ENCODE data around the gene PRKCE.
"Not testable (repeated sequence)": the region's sequence is repeated elsewhere in the genome, so short reads cannot be mapped to it uniquely, and the experiment has no call there.

The PRKCE gene

DNA sequence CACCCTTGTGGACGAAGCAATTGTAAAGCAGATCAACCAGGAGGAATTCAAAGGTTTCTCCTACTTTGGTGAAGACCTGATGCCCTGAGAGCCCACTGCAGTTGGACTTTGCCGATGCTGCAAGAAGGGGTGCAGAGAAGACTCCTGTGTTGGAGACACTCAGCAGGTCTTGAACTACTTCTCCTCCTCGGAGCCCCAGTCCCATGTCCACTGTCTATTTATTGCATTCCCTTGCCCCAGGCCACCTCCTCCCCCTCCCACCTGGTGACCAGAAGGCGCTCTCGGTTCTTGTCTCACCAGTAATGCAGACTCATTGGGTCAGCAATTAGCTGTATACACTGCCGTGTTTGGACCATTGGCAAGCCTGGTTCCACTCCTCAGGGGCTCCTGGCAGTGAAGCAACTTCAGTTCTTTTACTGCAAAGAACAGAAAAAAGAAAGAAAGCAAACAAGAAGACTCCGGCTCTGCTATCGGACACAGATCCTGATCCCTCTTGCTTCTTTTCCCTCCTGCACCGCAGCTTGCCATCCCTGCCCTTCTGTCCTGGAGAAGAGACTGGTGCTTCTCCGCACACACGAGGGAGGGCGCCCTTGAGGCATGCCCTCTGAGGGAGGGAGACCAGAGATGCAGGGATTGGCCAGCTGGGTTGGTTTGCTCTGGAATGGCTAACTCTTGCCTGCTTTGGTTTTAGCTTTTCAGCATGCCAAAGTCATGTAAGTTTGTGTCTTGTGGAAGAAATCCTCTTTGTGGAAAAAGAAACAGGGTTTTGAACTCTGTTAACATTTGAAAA is 533.5 kb downstream of the PRKCE start:
- no peak for DNase-seq

DNA sequence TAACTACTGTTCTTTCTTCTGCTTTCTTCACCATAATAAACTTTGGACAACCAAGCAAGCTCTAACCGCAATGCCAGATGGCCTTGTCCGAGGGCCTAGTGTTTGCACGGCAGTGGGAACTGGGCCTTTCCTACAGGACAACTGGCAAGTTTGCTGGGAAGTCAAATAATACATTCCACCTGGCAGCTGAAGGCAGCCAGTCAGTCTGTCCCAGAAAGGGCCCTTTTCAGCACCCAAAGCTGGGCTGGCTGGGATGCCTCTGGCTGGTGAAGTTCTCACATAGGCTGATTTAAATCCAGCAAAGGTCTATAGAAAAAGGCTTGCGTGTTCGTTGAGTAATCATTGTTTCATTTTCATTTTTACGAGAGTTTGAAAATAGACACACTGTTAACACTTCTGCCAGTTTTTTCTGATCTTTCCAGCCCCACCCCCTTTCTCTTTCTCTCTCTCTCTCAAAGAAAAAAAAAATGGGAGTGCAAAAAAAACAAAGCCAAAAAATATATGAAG is 535.7 kb downstream of the PRKCE start:
- no peak for DNase-seq

DNA sequence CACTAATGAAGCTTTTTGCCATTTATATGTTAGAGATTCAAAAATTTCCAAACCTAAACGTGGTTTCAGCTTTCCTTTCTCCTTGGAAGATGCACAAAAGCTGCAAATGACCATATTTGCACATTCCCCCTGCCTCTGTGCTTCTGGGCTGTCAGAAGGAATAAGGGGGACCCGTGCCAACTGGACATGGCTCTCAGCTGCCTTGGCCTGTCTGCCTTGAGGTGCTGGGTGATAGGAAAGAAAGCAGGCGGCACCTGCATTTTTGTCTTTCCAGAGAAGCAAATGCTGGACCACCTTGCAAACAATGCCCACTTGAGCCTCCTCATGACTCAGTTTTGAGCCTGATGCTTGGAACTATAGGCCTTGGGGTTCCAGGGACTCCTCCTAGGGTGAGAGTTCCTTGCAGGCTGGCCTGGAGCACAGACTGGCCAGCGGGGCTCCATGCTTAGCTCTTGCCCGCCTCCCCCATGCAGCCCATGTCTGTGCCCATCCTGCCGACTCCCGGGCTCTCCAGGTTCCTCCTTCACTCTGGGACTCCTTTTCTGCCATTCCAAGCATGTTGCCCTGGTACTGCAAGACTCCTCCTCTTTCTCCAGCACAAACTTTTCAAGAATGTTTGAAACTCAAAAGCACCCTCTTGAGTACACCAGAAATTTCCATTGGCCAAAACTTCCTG is 536.7 kb downstream of the PRKCE start:
- DNase-seq = no peak

DNA sequence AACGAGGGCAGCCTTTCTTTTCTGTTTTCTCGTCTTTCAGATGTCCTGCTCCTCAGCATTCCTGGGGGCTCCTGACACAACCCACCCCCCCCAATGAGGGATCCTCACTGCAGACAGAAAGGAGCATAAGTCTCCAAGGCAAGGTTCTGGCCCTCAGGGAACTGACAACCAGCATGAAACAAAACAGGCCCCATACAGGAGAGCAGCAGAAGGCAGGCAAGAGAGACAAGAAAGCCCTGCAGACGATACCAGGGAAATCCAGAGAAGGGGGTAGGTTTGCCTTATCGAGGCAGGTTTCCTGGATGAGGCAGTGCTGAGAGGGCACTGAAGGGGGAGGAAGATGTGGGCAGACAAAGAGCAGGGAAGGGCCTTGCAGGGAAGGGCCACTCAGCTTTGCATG is 541.9 kb downstream of the PRKCE start:
- DNase-seq = no peak

DNA sequence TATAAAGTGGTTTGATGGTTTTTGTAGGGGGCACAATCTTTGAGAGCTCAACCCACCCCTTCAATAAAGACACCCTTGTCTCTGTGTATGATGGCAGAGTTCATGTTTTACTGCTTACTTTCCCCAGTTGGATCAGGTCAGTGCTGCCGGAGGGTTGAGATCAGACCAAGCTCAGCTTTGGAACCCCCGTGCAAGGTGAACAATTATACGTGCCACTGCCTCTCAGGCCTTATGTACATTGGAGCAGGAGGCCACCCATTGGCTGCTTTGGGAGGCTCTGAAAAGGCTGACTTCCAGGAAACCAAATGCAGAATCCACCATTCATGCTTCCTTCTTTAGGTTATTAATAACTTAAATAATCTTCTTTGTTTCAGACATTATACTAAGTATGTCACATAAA is 542.4 kb downstream of the PRKCE start:
- no peak for DNase-seq

DNA sequence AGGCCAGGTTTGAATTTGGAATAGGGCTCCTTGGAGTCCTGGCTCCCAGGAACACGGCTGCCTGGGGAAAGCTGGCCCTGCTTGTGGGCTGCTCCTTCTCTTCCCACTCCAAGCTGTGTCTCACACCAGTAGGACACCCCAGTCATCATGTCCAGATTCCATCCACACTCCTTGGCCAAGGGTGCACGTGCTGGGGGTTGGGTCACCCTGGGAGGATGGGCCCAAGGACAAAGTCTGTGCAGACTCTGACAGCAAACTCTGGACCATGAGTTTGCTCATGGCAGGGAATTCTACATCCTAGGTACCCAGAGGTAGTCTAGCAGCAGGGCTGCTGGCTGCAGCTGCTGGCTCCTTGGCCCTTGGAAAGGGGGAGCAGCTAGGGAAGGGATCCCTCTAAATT is 543.4 kb downstream of the PRKCE start:
- DNase-seq = no peak

DNA sequence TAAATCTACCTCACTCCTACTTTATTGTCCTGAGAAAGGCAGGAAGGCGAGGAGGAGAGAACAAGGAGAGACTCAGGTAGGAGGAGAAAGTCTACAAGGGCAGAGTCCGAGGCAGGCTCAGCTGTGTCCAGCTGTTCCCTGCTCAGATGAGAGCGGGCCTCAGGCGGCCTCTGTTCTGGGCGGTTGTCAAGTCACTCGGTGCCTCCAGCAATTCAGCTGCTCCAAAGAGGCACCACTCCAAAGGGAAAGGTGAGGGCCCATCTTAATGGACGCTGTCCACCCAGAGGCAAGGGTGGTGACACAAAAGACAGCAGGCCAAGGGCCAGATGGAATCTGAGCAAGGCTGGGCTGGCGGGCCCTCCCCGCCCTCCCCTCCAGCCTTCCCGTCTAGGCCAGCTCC is 544.3 kb downstream of the PRKCE start:
- DNase-seq = no peak

DNA sequence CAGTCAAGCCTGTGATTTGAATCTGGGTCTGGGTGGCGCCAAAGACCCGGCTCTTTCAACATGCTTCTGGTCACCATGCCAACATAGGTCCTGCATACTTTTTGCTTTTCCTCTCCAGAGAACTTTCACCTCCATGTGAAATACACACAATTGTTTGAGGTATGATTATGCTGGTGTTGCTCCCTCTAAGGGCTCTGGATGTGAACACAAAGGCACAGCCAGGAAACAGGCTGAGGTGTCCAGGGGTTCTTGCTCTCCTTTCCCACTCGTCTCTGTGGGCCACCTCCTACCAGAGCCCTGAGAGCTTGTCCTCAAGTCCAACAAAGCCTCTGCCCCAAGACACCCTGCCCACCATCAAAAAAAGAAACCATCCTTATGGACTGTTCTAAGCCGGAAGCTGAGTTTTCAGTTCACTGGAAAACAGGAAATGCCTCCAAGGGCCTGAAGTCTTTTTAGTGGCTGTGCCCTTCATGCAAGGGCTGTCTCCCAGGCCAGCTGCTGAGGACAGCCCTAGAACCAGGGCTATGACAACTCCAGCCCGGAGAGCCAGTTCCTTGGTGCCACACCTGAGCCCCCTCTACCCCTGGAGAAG is 545.5 kb downstream of the PRKCE start:
- DNase-seq = no peak

DNA sequence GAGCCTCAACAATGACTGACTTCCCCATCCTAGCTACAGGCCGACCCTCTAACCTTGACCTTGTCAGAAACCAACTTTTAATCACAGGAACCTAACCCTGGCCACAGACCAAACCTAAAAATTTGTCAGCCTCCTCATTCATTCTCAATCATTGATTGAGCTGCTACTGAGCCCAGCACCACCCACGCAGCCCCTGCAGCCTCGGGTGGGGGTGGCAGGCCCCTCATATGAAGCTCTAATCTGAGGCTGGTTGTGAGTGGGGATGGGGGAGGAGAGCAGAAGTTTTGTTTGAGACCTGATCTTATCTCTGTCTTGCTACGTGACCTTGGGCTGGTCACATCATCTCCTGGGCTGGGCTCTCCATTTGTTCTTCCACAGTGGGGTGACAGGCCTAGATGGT is 546.2 kb downstream of the PRKCE start:
- DNase-seq = no peak

DNA sequence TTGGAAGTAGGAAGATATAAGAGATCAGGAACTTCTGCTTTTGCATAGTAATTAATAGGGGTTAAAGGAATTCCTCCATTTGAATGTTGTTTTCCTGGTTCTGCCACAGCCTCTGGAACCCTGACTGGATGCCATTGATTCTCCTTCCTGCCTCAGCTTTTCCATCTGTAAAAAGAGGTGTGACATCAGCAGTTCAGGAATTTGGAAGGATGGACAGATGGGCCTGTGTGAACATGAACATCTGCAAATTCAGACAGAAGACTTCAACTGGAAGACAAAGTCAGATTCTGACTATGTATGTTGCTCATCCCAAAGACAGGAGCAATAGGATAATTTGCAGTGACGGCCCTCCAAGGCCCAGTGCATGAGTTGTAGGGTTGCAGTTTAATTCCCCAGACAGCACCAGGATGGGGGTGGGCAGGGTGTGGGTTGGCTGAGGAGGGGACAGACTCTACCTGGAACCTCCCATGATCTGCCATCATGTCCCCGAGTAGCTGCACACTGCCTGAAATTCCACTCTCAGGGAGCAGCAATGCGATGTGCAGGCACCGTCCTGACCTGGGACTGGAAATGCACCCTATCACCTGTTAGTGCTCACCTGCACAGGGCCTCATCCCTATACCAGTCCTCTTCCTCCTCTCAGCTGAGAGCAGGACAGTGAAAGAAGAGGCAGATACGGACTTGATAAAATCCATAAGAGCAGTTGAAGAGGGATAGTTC is 546.8 kb downstream of the PRKCE start:
- DNase-seq = no peak

DNA sequence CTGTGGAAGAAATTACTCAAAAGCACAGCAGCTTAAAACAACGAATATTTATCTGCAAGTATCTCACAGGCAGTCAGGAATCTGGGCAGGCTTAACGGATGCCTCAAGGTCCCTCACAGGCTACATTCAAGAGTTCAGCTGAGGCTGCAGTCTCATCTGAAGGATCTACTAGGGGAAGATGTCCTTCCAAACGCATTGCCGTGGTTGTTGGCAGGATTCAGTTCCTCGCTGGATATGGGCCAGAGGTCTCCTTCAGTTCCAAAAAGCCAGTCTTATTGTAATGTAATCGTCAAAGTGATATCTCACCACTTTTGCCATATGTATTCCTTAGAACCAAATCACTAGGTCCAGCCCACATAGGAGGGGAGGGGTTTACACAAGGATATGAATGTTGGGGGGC is 547.5 kb downstream of the PRKCE start:
- no peak for DNase-seq

DNA sequence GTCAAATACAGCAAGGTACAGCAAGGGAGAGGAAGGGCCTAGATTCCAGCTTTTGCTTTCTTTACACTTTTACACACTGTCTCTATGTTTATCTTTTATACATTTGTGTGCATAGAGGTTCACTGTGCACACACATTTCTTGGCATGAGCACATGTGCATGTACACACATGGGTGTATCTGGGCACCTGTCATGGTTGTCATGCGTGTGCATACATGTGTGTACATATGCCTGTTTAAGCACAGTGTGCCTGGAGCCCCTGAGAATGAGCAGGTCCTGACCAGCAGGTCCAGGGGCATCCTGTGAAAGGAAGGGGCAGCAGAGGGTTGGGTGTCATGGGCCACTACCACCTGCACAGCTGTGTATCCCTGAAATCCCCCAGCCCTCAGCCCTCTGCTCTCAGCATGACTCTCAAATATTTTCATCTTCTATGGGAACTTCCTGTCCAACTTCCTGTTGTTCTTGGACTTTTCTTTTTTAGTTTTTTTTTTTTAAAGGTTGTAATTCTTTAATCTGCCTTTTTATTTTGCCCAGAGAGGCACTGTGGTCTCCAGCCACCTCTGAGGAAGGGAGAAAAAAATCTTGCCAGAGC is 548.7 kb downstream of the PRKCE start:
- no peak for DNase-seq

DNA sequence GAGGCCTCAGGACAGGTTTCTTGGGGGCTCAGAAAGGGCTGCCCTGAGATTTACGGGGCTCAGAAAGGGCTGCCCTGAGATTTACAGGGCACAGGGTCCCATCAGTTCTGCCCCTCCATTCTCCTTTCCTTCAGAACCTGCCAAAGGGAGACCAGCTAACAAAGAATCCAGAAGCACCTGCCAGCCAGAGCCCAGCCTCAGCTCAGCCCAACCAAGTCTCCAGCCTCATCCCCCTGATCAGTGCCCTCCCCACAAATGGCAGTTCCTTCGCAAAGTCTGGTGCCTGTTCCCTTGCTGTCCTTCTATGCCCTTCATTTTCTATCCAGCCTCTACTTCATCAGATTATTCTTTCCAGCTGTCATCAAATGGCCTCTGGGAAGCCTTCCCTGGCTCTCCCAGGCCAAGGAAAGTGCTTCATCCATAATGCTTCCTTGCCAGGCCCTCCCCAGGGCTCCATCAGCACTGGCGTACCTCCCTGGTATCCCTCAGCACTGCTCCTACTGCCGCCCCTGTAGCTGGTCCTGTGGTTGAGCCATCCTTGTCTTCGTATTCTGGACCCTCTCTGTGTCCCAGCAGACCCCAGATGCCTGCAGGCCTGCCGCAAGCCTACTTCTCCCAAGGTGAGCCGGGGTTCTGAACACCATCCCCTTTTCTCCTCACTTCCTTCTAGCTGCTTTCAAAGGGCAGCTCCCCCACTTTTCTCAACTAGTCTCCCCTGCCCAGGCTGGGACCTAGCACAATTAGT is 549.6 kb downstream of the PRKCE start:
- no peak for DNase-seq

DNA sequence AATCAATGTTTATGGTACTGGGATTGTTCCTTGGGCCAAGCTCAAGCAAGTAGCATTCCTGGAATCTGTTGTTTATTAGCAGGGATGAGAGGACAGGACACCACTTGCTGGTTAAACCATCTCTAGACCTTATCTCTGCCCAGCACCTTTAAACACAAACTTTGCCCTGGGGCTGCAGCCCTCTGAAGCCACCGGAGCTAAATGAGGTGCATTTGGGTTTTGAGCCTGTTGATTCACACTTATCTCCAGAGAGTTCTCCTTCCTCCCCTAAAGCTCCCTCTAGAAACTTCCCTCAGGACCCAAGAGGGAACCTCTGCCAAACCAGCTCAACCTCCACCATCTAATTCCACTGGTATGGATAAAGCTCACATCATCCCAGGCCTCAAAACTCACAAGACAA is 551.0 kb downstream of the PRKCE start:
- DNase-seq = no peak

DNA sequence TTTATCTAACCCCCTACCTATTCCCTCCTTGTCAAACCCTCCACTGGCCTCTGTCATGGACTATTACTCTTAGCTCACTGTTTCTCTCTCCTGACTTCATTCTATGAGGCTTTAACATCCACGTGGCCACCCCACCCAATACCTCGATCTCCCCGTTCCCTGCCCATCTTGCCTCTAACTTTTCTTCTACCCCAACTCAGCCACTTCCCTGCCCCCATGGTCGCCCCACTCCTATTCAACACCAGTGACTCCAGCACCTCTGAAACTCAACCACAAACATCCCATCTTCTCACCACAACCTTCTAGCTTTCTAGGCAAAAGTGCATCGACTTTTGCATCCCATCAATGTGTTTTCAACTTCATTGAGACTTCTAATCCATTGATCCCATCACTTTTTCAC is 551.5 kb downstream of the PRKCE start:
- no peak for DNase-seq

DNA sequence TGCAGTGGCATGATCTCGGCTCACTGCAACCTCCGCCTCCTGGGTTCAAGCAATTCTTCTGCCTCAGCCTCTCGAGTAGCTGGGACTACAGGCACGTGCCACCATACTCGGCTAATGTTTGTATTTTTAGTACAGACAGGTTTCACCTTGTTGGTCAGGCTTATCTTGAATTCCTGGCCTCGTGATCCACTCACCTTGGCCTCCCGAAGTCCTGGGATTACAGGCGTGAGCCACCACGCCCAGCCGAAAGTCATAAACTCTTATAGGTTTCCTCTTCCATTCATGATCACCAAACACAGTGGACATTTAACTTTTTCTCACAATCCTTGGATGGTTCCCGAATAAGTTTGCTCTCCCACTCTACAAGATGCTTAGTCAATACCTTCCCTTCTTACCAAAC is 552.2 kb downstream of the PRKCE start:
- DNase-seq = not testable (repeated sequence)

DNA sequence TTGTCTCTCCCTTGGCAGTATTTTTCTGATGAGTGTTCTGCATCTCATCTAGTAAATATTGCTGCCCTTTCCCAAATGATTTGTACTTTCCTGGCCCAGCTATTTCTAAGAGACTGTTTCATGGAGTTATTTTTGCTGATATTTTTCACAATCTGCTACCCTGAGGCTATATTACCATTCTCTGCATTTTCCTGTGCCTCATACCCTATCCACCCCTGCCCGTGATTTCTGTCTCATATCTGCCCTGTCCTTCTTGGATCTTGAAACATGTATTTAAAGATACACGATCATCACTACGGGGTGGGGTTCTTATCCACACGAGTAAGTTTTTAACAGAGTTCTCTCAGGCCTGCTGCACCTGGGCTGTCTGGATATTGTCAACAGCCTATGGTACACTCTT is 556.1 kb downstream of the PRKCE start:
- no peak for DNase-seq

DNA sequence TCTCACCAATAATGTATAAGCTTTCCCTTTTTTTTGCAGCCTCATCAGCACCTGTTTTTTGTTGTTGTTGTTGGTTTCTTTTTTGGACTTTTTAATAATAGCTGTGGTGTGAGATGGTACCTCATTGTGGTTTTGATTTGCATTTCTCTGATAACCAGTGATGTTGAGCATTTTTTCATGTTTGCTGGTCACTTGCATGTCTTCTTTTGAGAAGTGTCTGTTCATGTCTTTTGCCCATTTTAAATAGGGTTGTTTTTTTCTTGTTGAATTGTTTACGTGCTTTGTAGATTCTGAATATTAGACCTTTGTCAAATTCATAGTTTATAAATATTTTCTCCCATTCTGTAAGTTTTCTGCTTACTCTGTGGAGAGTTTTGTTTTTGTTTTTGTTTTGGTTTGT is 557.3 kb downstream of the PRKCE start:
- DNase-seq = no peak

DNA sequence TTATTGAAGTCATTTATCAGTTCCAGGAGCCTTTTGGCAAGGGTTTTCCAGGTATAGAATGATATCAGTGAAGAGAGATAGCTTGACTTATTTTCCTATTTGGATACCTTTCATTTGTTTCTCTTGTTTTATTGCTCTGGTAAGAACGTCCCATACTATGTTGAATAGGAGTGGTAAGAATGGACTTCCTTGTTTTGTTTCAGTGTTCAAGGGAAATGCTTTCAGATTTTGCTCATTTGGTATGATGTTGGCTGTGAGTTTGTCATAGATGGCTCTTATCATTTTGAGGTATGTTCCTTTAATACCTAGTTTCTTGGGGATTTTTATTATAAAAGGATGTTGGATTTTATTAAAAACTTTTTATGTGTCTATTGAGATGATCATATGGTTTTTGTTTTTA is 558.6 kb downstream of the PRKCE start:
- no peak for DNase-seq

DNA sequence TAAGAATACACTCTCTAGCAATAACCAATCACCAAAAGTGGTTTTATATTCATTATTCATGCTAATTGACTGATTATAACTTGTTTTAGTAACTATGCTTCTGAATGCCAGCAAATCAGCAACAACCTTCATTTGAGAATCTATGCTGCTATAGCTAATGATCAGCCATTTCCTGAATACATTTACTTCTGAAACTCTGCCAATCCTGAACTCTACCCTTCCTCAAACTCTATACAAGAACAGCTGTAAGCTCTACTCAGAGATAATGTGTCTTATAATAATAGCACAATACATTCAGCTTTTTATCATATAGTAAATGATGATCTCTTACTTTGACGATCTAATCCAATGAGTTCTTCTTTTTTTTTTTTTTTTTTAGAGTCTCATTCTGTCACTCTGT is 560.0 kb downstream of the PRKCE start:
- DNase-seq = no peak

DNA sequence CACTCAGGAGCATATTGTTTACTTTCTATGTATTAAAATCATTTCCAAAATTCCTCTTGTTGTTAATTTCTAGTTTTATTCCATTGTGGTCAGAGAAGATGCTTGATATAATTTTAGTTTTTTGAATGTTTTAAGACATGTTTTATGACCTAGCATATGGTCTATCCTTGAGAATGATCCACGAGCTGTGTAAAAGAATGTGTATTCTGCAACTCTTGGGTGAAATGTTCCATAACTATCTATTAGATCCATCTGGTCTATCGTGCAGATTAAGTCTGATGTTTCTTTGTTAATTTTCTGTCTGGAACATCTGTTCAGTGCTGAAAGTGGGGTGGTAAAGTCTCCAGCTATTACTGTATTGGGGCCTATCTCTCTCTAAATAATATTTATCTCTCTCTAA is 562.4 kb downstream of the PRKCE start:
- DNase-seq = no peak

DNA sequence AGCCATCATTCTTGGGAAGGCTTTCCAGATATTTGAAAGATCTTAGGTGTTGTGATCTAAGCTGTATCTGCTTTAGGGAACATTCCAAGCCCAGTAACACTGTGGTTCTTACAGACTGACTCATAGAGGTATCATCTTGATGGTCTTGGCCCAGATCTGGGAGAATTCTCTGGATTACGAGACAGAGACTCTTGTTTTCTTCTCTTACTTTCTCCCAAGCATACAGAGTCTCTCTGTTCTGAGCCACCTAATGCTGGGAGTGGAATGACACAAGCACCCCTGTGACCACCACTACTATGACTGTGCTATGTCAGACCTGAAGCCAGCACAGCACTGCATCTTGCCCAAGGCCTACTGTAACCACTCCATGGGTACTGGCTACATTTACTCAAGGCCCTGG is 564.7 kb downstream of the PRKCE start:
- no peak for DNase-seq
